NCI-H774 (cell line): ENCODE measurements around the gene PCCA.

Experiments
- DNase-seq: peaks from one replicate; lab custom pipeline; 2025; lab: John Stamatoyannopoulos, UW

PCCA gene

GRCh38 chr13:100470866-100471505 lies 382.1 kb downstream of the PCCA start:
- no peak for DNase-seq

- DNase-seq: no peak
Measured at GRCh38 chr13:100473087-100473486, 384.2 kb downstream of the PCCA start.

DNA sequence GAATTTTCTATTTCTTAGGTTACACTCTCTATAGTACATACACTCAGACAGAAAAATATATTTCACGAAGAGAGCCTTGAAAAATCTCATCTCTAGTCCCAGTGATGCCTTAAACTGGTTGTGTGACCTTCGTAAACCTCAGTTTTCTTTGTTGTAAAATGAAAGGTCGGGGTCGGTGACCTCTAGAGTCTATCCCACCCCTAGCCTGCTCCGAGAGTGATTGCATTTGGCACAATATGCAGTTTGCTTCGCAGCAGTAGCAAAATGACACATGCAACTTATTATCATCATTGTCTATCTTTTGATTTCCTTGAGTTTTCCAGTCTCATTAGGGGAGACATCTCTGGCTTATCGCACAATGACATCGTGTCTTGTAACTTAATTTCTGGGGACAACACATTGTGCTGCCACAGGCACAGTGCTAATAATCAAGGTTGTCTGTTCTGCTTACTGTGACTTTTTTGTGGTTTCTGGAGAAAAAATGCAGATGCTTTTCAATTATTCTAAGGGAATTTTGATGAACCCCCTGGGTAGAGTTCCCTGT lies 384.7 kb downstream of the PCCA start:
- DNase-seq: no peak

- DNase-seq: peak; percentile 60
Measured at GRCh38 chr13:100476963-100477362, 388.1 kb downstream of the PCCA start.

GRCh38 chr13:100478107-100478809 lies 389.4 kb downstream of the PCCA start:
- no peak for DNase-seq

- DNase-seq: no peak
Measured at GRCh38 chr13:100480676-100481075, 391.8 kb downstream of the PCCA start.

DNA sequence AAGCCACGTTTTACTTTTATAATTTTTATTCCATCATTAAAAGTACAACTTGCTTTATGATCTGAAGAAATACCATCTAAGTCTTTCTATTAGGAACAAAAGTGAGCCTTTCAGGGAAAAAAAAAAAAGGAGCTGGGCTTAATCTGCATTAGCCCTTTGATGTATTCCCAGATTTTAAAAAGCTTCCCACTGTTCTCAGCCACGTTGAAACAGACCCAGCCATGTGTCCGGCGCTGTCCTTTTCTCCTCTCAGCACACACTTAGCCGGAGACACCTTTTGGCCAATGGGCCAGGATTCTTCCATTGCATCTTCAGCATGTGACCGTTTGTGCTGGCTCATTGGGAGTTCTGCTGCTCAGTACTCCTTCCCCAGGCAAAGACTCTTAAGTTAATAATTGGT lies 394.2 kb downstream of the PCCA start:
- DNase-seq: no peak

DNA sequence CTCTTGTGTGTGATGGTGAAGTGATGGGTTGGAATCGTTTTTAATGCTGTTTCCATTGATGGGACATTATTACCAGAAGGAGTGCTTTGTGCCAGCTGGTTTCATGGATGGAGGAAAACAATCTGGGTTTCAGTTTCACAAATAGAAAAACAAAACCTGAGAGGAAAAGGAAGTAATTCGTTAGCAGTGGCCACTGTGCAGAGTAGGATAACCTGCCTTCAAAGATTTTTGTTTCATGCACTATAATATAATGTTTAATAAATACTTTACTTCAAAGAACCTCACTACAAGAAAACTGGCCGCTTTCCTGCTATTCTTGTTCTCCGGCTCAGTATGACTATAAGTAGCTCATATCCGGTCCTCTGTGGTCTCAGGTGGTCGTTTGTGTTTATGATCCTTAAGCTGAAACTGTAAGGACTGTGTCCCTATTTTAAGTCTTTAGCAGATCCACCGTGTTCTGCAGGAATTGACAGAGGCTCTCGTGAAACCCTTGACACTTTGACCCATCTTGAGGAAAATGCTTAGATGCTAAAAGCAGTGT lies 395.0 kb downstream of the PCCA start:
- no peak for DNase-seq

DNA sequence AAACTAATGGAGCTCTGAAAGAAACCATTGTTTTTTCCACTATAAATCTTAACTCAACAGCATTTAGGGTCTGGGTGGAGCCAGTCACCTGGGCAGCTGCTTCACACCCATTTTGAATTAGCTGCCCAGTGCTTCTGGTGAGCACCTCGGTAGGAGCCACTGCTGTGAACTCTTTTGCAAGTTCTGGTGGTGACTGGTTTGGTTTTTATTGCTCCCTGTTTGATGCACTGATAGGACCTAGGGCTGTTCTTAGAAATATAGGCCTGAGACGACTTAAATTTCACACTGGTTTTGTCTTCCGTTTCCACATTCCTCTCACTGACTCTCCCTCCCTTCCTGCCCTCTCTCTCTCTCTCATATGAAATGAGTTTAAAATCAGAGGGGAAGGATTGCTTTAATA lies 395.8 kb downstream of the PCCA start:
- no peak for DNase-seq

- no peak for DNase-seq
Measured at GRCh38 chr13:100485265-100485664, 396.4 kb downstream of the PCCA start.

DNA sequence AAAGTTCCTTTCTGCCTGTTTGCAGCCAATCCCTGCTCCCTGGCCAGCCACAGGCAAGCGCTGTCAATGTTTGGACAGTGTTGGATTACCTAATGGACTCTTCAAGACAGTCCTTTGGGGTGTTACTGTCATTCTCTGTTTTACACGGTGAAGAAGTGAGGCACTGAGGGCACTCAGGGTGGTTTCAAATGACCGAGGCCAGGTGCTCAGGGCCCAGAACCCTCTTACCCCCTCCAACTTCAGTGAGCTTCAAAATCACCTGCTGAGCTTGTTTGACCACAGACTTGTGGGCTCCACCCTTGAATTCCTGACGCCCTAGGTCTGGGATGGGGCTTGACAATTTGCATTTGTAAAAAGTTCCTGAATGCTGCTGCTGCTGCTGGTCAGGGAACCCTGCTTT lies 401.8 kb downstream of the PCCA start:
- peak; percentile 61 for DNase-seq

GRCh38 chr13:100491164-100491842 lies 402.4 kb downstream of the PCCA start:
- peak; percentile 27 for DNase-seq

GRCh38 chr13:100493418-100493817 lies 404.5 kb downstream of the PCCA start:
- no peak for DNase-seq

DNA sequence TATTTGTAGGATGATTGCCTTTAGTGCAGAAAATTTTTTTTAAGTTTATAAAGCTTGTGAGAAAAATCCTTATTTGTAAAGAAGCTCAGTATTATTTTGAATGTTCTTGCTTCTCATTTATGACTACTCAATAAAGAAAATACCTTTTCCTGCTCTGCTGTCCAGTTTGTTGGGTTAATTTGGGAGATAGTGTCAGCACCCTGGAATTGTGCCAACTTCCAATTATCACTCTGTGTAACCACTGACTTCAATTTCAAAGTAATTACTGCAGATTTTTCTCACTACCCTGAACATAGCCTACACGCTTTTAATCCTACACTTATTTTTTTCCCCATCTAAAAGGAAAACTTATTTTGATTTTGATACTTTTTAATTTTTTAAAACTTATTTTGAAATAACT lies 406.6 kb downstream of the PCCA start:
- peak; percentile 49 for DNase-seq

DNA sequence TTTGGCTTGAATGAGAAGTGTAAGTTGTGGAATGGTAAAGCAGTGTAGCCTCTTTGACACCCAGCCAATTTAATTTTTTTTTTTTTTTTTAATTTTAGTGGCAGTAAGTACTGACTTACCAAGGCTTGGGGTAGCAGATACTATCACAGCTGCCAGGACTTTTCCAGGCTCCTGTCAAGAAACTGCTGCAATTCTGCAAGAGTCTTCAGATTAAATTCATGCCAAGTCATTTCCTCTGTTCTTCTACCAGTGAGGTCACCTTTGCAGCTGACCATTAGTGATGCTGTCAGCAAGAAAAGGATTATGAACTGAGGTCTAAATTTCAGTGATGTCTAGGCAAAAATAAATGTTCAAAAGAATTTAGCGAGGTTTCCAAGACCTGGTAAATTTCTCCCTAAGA lies 408.5 kb downstream of the PCCA start:
- no peak for DNase-seq

DNA sequence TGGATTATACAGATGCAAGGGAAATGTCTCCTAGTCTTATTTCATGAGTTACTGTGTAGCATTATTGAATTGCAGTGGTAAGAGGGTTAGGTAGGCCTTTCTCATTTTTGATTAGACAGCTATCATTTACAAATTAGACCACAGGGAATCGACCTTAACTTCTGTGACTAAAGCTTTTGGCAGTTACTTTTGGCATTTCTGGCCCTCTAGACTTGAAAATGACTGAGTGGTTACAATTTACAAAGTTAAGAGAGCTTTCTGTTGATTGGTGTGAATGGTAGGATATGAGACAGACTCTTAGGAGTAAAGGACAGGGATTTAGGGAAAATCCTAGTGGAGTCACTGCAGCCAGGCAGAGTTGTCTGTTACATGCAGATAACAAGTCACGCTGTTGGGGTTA lies 413.6 kb downstream of the PCCA start:
- no peak for DNase-seq

- no peak for DNase-seq
Measured at GRCh38 chr13:100503622-100504021, 414.7 kb downstream of the PCCA start.

GRCh38 chr13:100506154-100506553 lies 417.3 kb downstream of the PCCA start:
- no peak for DNase-seq

- peak; percentile 77 for DNase-seq
Measured at GRCh38 chr13:100506600-100507422, 417.9 kb downstream of the PCCA start.

- DNase-seq: peak; percentile 60
Measured at GRCh38 chr13:100508455-100508854, 419.6 kb downstream of the PCCA start.

DNA sequence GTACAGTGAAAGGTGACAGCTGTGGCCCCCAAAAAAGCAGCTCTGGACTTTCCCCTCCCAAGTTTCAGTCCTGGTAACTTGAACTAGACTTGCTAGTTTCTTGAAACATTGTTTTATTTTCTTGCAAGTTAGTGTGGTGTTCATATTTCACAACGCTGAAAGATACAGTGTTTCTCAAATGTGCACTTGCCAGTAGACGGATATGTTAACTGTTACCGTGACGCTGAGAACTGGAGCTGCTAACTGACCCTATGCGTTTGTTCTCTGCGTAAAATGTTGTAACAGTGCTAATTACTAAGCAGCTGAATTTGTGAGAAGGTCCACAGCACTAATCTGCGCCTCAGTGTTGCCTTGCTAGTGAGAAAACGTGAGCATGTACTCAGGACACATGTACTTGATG lies 420.1 kb downstream of the PCCA start:
- peak; percentile 40 for DNase-seq
